GM18508 (cell line): ENCODE data around the gene MYO1D.
"Not testable (repeated sequence)": the region's sequence is repeated elsewhere in the genome, so short reads cannot be mapped to it uniquely, and the experiment has no call there.

Source experiments
- ATAC-seq: cut with Tn5 transposase; IDR thresholded peaks from one replicate; pipeline ENCODE4 v1.9.1; 2021; ENCODE audit warnings: moderate number of reproducible peaks; ENCODE audit not compliant: insufficient read depth, unreplicated experiment

The MYO1D gene

DNA sequence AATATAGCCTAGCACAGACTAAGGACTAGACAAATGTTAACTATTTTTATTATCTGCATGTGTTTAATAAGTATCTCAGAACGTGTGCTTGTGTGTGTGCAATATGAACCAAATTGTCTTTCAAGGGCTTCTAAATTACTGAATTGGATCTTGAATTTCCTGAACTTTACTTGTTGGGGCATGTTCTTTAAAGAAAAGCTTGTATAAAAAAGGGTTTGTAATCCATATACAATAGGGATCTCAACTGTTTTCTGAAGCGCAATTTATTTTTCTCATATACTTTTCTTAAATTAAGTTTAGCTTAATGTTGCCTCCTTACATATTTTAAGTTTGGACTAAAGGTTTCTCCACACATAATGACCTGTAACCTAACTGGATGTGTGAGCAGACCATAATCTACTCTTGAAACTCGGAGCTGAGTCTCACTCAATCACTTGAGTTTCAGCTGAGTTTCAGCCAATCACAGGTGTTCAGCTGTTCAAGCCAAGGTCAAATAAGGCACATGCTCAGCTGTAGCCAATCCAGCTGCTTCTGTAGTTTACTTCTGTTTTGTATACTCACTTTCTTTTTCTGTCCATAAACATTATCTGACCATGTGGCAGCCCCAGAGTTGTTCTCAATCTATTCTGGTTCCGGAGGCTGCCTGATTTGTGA is 317.8 kb downstream of the MYO1D start:
- peak; percentile 73 for ATAC-seq

DNA sequence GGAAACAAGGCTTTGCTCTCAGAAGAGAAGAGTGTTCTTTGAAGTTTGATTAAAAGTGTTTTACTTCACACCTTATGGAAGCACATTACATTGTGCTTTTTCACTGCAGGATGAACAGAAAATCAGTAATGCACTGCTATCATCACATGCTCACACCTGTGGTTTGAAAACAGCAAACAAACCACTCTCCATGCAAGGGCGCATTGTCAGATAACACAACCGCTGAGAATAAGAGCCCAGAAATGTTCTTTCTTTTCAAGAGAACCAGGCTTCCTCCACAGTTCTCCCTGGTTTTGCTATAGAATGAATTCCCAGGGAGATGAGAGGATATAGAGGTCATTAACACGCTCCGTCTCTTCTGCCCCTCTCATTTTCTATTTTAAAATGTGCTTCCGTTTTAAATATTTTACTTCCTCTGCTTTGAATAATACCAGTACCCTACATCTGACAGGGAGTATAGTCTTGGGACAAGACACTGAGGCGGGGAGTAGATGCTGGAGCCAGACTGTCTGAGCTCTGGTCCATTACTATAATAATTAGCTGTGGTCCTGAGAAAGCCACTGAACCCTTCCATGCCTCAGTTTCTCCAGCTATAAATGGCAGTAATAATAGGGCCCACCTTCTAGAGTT is 318.5 kb downstream of the MYO1D start:
- no peak for ATAC-seq

DNA sequence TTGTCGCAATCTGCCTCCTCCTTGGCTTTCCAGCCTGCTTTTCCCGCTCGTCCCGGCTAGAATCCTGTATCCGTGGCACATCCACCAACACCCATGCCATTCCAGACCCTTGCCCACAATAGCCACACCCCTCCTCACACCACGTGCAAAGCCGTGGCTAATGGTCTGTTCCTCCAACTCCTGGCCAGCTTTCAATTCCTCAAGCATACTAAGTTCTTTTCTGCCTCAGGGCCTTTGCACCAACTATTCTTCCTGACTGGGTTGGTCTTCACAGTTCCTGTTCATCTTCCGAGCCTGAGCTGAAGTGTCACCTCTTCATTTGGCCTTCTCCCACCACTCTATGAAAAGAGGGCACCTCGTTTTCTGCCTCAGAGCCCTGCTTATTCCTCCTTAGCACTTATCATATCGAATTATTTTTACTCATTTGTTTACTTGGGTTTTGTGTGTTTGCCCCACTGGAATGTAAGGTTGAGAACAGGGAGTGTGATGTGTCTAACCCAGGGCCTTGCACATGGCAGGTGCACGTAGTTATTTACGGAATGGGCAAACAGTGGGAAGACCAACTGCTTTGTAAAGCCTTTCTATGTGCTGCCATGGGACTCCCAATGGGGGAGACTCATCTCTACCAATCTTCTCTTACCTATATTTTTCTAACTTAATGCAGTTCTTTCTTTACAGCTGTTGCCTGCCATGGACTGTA is 321.2 kb downstream of the MYO1D start:
- ATAC-seq = no peak

DNA sequence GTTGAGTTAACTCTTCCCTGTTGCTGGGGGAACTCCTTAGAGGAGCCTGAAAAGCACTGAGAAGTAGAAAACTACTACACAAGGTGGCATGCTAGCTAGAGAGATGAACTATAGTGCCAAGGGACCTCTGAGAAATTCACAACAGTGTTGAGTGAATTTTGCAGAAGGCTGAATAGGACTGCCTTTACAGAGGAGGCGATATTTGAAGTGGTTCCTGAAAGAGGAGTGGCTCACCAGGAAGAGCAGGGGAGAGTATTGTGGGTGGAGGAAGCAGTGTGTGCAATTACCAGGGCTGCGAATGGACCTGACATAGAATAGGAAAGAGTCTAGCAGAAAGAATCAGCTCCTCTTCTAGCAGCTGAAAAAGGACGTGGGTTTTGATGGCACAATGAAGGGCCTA is 323.8 kb downstream of the MYO1D start:
- no peak for ATAC-seq

DNA sequence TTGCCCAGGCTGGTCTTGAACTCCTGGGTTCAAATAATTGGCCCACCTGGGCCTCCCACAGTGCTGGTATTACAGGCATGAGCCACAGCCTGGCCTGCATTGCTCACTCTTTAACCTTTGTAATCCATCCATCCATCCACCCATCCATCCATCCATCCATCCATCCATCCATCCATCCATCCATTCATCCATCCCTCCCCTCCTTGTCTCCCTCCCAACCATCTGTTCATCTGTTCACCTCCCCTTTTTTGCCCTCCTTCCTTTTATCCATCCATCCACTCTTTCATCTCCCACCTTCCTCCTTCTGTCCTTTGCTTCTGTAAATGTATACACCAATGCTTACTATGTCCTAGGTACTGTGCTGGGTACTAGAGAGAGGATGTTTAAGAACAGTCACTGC is 324.6 kb downstream of the MYO1D start:
- no peak for ATAC-seq

DNA sequence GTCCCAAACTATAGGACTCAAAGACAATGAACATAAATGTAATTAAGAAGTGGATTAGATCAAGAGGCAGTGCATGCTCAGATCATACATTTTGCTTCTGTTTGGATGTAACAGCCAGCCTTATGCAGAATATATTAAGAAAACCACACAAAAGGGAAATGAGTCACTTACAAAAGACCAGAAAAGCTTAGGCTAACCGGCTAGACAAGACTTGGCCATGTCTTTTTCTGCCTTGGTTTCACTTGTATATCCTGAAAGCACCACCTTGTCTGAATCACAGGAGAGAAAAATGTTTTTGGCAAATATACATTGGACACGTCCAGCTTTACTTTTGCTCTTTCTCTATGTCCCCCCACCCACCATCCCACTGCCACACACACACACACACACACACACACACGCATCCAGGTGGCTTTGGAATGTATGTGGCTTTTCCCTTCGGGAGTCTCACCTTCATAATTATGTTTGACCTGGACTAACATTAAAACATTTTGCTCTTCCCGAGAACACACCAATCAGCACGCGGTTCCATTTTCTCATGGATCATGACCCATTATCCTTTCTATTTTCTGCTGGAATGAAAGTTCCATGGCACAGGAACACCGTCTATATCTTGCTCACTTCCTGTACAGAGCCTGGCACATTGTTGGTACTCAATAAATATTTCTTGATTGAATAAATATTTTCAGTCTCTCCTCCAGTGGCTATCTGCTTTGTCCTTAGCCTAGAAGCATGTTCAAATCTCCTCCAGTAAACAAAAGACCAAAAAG is 325.6 kb downstream of the MYO1D start:
- ATAC-seq = peak; percentile 64

DNA sequence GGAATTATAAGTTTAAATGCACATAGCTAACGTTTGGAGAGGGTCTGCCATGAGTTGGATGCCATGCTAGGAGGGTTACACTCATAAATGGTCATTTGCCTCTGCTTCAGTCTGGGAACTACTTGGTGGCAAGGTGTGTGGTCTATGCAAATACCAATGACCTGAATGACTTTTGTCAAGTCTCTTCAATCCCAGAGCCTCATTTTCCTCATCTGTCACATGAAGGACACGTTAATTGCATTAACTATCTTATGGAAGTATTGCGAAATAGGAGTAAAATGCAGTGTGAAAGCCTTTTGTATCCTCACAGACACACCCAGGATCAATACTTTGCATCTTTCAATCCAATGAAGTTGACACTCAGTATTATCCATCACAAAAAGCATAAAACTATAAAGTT is 327.4 kb downstream of the MYO1D start:
- no peak for ATAC-seq

DNA sequence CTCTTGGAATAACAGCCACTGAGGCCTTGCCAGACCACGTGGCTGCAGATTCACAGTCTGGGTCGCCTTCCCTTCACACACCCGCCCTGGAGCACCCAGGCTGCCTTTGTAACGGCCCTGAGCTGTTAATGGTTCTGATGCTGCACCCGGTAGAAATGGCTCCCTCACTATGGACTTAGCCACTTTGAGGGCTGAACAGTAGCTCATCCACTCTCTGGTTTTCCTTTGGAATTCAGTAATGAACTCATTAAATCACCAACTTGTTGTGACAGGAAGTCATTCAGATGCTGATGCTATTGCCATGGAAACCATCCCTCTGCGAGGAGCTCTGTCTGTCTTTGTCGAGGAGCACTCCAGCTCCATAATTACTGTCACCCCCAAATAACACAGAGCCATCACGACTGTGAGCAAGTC is 330.9 kb downstream of the MYO1D start:
- ATAC-seq = no peak

DNA sequence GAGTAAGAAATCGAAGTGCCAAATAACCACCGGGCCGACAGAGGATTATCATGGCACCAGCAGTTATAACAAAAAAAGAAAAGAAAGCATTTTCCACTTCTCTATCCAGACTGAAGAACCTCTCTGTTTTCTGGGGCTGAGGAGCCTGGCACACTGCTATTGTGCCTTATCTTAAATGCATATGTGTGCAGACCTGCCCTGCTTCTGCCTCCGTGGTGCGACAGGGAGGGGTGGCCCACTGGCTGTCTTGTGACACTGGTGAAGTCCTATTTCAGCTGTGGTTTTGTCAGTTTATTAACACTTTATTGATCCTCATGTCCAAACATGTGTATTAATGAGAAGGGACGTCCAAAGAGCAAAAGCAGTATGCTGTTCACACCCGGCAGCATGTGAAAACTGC is 334.7 kb downstream of the MYO1D start:
- no peak for ATAC-seq

DNA sequence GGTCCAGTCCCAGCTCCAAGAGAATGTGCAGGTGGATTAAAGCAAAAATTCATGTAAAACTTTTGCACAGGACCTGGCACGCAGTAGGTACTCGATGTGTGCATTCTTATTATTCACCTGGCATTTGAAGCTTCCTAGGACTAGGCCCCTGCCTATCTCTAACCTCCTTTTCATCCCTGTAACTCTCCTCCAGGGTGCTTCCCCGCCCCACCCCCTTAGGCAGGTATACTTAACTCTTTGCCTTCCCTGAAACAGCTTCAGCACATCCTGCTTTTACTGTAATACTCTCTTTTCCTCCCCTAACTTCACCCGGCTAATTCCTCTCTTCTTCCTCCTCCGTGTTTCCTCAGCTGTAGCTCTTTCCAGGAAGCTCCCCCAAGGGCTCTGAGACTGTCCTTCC is 335.3 kb downstream of the MYO1D start:
- no peak for ATAC-seq

DNA sequence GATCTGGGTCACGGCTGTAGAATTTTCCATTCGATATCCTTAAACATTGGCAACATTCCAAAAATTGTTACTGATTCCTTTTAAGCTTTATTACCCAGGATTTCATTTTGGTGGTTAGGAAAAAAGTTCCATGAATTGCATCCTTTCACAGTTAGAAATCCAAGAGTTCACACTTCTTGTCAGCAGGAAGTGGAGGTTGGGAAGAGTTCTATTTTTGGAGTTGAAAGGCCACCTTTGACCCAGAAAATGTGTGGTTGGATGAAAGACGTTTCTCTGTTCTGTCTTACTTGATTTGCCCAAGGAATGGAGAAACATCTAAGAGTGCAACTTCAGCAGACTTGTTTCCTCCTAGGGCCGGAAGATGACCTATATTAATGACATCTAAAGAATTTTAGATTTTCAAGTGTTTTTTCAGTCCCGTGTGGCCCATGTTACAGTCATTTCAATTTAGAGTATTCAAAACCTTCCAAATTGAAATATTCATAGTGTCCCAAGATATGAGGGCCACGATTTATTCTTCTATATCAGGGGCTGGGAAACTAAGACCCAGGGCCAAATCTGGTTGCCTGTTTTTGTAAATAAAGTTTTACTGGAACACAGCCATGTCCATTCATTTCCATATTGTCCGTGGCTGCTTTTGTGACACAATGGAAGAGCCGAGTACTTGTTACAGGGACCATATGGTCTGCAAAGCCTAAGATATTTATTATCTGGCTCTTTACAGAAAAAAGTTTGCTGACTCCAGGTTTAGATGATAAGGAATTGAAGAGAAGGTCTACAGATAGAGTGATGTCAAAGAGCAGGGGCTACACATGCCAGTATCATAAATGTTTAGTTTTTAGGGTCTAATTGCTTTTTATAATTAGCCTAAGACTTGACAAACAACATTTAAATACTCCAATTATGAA is 339.9 kb downstream of the MYO1D start:
- ATAC-seq = no peak

DNA sequence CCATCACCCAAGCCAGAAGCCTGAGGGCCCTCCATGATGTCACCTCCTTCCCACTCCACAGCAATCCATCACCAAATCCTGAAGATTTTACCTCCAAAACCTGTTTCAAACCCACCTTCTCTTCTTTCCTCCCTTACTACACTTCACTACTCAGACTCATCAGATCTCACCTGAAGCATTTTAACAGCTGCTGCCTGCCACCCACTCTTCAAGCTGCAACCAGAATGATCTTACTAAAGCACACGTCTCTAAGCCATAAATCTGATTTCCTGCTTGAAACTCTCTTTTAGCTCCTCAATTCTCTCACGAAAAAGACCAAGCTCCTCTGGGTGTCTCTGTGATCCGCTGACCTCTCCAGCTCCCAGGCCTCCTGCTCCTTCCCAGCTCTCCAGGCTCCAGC is 343.6 kb downstream of the MYO1D start:
- ATAC-seq = no peak

DNA sequence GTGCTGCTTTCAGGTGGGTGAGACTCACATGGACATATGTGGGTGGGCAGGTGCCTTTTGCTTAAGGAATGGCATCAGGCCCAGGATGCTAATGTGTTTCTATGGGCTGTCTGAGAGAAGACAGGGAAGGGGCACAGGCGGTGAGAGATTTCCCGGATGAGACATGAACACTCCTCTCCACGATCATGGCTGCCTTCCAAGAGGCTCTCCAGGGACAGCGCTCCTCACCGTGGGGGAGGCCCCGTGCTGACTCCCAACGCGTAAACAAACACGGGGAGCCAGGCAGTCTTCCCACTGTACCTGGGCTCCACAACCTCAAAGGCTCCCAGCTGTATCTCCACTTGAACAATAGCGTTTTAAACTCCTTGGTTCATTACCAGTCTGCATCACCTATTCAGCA is 347.3 kb downstream of the MYO1D start:
- ATAC-seq = no peak

DNA sequence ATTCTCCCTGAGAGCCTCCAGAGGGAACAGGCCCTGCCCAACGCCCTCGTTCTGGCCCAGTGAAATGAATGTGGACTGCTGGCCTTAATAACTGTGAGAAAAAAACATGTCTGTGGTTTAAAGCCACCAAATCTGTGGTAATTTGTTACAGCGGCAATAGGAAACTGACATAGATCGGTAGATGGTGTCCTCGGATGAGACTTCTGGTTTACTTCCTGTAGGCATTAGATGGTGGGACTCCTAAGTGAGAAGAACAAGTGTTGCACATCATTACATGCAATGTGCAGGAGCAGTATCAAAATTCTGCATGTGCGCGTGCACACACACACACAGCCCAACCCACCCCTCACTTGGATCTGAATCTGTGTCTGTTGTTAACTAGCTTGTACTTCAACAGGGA is 348.1 kb downstream of the MYO1D start:
- no peak for ATAC-seq

DNA sequence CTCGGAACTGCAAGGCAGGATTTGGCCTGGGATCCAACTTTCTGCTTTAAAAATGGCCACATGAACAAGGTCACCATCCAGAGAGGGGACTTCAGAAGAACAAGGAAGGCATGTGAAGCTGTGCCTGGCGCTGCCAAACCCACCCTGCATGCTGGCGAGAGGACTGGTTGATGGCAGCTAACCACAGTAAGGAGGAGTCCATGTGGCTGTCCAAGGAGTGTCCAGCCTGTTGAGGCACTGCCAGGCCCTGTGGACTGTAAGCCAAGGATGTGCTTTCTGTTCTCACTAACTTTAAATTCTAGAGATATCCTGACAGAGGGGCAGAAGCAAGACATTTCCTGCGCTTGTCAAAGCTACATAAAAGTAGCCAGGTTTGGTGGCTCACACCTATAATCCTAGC is 349.8 kb downstream of the MYO1D start:
- no peak for ATAC-seq

DNA sequence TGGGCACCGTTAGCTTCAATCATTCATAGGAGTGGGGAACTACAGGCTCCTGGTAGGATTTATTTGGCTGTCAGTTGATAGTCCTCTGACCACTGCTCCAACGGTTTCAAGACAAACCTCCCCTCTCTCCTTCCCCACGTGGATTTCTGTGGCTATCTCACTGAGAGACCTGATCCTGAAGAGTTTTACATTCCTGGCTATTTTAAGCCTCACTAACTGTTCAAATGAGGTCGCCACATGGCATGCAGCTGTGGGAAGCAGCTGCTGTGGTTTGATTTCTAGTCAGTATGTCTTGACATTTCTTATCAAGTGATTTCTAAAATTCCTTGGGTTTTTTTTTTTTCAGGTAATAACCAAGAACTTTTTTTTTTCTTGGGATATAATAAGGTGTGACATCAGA is 351.8 kb downstream of the MYO1D start:
- no peak for ATAC-seq

DNA sequence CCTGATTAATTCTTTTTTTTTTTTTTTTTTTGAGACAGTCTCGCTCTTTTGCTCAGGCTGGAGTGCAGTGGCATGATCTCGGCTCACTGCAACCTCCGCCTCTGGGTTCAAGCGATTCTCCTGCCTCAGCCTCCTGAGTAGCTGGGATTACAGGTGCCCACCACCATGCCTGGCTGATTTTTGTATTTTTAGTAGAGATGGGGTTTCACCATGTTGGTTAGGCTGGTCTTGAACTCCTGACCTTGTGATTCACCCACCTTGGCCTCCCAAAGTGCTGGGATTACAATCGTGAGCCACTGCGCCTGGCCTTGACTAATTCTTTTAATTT is 352.4 kb downstream of the MYO1D start:
- ATAC-seq = not testable (repeated sequence)

DNA sequence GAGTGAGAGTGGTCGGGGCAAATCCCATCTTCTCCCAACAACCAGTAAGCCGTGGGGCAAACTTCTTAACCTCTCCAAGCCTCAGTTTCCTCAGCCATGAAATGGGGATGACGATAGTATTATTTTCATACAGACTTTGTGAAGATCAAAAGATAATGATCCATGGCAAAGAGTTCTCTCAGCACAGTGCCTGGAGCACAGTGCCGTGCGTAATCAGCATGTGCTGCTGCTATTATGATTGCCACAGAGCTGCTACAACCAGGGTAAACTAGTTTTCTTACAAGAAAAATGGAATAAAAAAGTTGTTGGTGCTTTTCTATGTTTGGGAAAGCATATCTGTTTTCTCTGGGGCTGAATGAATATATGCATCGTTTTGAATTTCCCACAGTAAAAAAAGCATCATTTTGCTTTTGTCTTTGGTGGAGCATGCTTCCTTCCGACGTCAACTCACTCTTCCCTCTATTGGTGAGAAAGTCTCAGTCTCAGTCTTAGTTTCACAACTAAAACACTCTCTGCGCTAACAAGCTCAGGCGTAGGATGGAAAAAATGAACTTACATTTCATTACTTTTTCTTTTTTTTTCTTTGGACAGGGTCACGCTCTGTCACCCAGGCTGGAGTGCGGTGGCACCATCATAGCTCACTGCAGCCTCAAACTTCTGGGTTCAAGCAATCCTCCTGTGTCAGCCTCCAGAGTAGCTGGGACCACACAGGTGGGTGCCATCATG is 352.9 kb downstream of the MYO1D start:
- ATAC-seq = peak; percentile 27

DNA sequence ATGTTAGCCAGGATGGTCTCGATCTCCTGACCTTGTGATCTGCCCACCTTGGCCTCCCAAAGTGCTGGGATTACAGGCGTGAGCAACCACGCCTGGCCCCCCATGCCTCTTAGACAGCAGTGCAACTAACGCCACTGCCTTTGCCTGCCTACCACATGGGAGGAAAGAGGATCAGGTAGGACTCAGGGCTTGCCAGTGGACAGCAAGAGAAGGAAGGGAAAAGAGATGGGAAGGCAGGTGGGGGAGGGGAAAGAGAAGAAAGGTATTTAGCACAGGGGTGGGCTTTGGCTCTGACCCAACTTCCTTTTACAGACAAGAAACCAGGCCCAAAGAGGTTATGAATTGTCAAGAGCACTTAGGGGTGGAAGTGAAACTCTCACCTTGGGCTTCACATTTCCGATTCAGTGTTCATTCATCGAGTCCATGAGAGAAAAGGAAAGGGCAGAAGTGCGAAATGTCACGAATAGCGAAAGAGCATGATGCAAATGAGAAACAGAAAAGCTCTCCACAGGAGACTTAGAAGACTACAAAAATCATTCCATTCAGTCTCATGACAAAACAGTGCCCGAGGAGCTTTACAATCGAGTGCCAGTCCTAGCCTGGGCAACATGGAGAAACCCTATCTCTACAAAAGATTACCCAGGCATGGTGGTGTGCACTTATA is 353.8 kb downstream of the MYO1D start:
- ATAC-seq = no peak
